NT2/D1 (cell line): ENCODE data around the gene PTPRH.

Experiments used
- SUZ12 ChIP-seq: IDR thresholded peaks from 2 replicates; pipeline ENCODE4 v1.6.1; 2011; ENCODE audit not compliant: insufficient read length, insufficient read depth; ENCODE audit errors: extremely low read depth
- YY1 ChIP-seq: IDR thresholded peaks from 2 replicates; pipeline ENCODE4 v1.6.1; 2011; ENCODE audit not compliant: insufficient read length, insufficient read depth
- ZNF274 ChIP-seq: IDR thresholded peaks from 2 replicates; pipeline ENCODE4 v1.6.1; 2011; ENCODE audit warnings: mild to moderate bottlenecking, low read depth, low read length

DNA sequence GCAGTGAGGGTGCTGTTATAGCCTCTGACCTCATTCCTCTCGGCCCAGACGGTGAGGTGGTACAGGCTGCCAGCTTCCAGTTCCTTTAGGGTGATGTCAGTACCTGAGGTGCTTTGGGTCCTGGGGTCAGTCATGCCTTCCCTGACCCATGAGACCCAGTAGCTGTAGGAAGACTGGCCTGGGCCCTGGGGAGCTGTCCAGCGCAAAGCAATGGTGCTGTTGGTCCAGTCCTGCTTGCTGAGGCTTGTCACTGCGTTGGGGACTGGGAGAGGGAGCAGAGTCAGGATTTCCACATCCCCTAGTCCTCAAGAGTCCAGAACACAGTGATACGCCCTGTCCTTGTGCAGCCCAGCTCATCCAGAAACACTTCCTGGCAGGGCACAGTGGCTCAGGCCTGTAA, 10.7 kb downstream of the PTPRH start:
- TF ChIP-seq YY1 (no peak), ZNF274 (no peak), SUZ12 (no peak)
